H1 (cell line): ENCODE measurements around the gene FERMT1.

ENCODE experiments used
- BACH1 ChIP-seq: IDR thresholded peaks from 2 replicates; pipeline ENCODE4 v1.6.1; 2012; ENCODE audit warnings: low read length, improper control_type of control experiment
- CBX8 ChIP-seq: fragments of 300-800, 300-1000 bp; sonication (generic); IDR thresholded peaks from 2 replicates; pipeline ENCODE4 v1.7.1; 2016; ENCODE audit warnings: low read depth, low read length, borderline replicate concordance
- CREB1 ChIP-seq: IDR thresholded peaks from 2 replicates; pipeline ENCODE4 v1.6.1; 2012; ENCODE audit warnings: inconsistent platforms
- EP300 ChIP-seq, 2 experiments: IDR thresholded peaks; 1 replicate in 1 of 2; 2 replicates in 1 of 2; pipeline ENCODE4 v1.6.1; 2011 to 2012; ENCODE audit warnings: low read depth in 2 of 2, low read length in 2 of 2, mild to moderate bottlenecking in 2 of 2, borderline replicate concordance in 1 of 2, inconsistent platforms in 1 of 2, moderate library complexity in 1 of 2
- EZH2 ChIP-seq: fragments of 200-600 bp; sonication (generic); IDR thresholded peaks from 2 replicates; pipeline ENCODE4 v1.7.1; 2012; ENCODE audit warnings: low read depth, mild to moderate bottlenecking, moderate library complexity, low read length, inconsistent platforms; ENCODE audit not compliant: severe bottlenecking
- JUND ChIP-seq: IDR thresholded peaks from 2 replicates; pipeline ENCODE4 v1.6.1; 2011; ENCODE audit warnings: mild to moderate bottlenecking, improper control_type of control experiment, low read length
- PHF8 ChIP-seq: fragments of 200-600 bp; sonication (generic); conservative IDR thresholded peaks from 2 replicates; pipeline ENCODE4 v1.7.1; 2012; ENCODE audit warnings: low read depth, mild to moderate bottlenecking, inconsistent platforms, low read length, moderate library complexity
- POLR2A ChIP-seq, 2 experiments: IDR thresholded peaks; 1 replicate in 1 of 2; 2 replicates in 1 of 2; pipeline ENCODE4 v1.6.1; 2011; ENCODE audit warnings: low read depth in 2 of 2, low read length in 2 of 2, mild to moderate bottlenecking in 2 of 2; ENCODE audit errors: control extremely low read depth in 1 of 2
- POLR2AphosphoS5 ChIP-seq: IDR thresholded peaks from 2 replicates; pipeline ENCODE4 v1.6.1; 2011; ENCODE audit warnings: low read depth, low read length
- SRF ChIP-seq: IDR thresholded peaks from 2 replicates; pipeline ENCODE4 v1.6.1; 2011; ENCODE audit warnings: mild to moderate bottlenecking, low read depth, low read length, moderate library complexity
- TEAD4 ChIP-seq: IDR thresholded peaks from 2 replicates; pipeline ENCODE4 v1.6.1; 2012; ENCODE audit warnings: low read depth, low read length, inconsistent platforms, mixed read lengths
- TF ChIP-seq, protein P1 (sequence below), 3 experiments: IDR thresholded peaks; 1 replicate in 2 of 3; 2 replicates in 1 of 3; pipeline versions ENCODE4 v1.5.1 to v1.6.1; 2011; ENCODE audit warnings: low read length in 3 of 3, mild to moderate bottlenecking in 3 of 3, inconsistent platforms in 2 of 3, low read depth in 1 of 3, moderate library complexity in 1 of 3; ENCODE audit not compliant: insufficient read depth in 1 of 3; ENCODE audit errors: control extremely low read depth in 1 of 3
- TF ChIP-seq, protein P2 (sequence below): IDR thresholded peaks from 2 replicates; pipeline ENCODE4 v1.6.1; 2011; ENCODE audit warnings: low read depth, mild to moderate bottlenecking, low read length; ENCODE audit not compliant: insufficient read depth

- TF ChIP-seq TEAD4, result no peak
- TF ChIP-seq EP300 (IDR thresholded peaks at IDR 0.05; ENCODE audit: borderline replicate concordance in 1 of 2, low read depth in 2 of 2, low read length in 2 of 2), result no peak
- no peak for TF ChIP-seq POLR2AphosphoS5
- TF ChIP-seq BACH1, result no peak
- TF ChIP-seq, protein P1, sequence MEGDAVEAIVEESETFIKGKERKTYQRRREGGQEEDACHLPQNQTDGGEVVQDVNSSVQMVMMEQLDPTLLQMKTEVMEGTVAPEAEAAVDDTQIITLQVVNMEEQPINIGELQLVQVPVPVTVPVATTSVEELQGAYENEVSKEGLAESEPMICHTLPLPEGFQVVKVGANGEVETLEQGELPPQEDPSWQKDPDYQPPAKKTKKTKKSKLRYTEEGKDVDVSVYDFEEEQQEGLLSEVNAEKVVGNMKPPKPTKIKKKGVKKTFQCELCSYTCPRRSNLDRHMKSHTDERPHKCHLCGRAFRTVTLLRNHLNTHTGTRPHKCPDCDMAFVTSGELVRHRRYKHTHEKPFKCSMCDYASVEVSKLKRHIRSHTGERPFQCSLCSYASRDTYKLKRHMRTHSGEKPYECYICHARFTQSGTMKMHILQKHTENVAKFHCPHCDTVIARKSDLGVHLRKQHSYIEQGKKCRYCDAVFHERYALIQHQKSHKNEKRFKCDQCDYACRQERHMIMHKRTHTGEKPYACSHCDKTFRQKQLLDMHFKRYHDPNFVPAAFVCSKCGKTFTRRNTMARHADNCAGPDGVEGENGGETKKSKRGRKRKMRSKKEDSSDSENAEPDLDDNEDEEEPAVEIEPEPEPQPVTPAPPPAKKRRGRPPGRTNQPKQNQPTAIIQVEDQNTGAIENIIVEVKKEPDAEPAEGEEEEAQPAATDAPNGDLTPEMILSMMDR (IDR thresholded peaks at IDR 0.05; ENCODE audit: control extremely low read depth in 1 of 3, insufficient read depth in 1 of 3, low read depth in 1 of 3, low read length in 3 of 3), result no peak
- no peak for TF ChIP-seq POLR2A (IDR thresholded peaks at IDR 0.05; ENCODE audit: control extremely low read depth in 1 of 2, low read depth in 2 of 2, low read length in 2 of 2)
- TF ChIP-seq EZH2, result no peak
- TF ChIP-seq SRF, result no peak
- no peak for TF ChIP-seq CREB1
- TF ChIP-seq, protein P2, sequence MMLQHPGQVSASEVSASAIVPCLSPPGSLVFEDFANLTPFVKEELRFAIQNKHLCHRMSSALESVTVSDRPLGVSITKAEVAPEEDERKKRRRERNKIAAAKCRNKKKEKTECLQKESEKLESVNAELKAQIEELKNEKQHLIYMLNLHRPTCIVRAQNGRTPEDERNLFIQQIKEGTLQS, result no peak
- TF ChIP-seq CBX8, result no peak
- no peak for TF ChIP-seq PHF8
- TF ChIP-seq JUND, result no peak
These were observed 23.0 kb downstream of the FERMT1 start for GRCh38 chr20:6099819-6100218.
